ENCODE measurements around the gene SNRNP200.

The SNRNP200 gene

DNA sequence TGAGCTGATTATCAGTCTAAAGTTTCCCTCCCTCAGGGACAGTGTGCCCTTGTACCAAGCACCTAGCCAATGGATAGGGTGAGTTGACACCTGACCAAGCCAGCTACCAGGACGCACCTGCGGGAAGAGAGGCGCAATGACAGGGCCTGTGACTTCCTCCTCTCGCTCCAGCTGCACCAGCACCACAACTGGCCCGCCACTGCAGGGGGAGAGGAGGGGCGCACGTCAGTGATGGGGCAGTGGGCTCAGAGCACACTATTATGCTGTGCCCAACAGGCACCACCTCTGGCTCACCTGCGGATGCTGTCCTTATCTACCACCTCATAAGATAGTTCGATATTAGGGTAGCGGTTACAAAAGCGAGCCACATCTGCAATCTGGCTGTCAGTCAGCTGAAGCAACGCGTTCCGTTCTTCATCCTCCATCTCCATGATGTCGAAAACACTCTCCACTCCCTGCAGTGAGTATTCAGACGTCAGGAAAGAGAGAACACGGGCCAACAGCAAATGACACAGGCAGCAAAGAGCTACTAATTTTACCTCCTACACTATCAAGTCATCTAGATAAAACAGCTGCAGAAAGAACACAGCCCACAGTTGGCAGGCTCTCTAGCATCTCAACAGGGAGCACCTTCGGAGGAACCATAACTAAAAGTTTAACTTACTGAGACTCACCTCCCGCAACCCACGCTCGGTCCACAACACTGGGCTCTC lies 28.4 kb downstream of the SNRNP200 start:
- Histone ChIP-seq H3K27me3 (ENCODE audit: insufficient read depth, poor library complexity, severe bottlenecking) (no peaks in the 10 kb centered on the region), H3K4me3 (replicated peaks; ENCODE audit: insufficient read depth, low read length) (no peak overlapping the region), H3K27ac (replicated peaks) (no peak overlapping the region)
- DNase-seq (ENCODE audit: low read depth in 1 of 2, low spot score in 1 of 2): no peak
- TF ChIP-seq POLR2AphosphoS5 (IDR thresholded peaks at IDR 0.05; ENCODE audit: low read depth): no peak
- TF ChIP-seq SPI1 (IDR thresholded peaks at IDR 0.05; ENCODE audit: borderline replicate concordance, low read depth): no peak
- TF ChIP-seq, protein P1, sequence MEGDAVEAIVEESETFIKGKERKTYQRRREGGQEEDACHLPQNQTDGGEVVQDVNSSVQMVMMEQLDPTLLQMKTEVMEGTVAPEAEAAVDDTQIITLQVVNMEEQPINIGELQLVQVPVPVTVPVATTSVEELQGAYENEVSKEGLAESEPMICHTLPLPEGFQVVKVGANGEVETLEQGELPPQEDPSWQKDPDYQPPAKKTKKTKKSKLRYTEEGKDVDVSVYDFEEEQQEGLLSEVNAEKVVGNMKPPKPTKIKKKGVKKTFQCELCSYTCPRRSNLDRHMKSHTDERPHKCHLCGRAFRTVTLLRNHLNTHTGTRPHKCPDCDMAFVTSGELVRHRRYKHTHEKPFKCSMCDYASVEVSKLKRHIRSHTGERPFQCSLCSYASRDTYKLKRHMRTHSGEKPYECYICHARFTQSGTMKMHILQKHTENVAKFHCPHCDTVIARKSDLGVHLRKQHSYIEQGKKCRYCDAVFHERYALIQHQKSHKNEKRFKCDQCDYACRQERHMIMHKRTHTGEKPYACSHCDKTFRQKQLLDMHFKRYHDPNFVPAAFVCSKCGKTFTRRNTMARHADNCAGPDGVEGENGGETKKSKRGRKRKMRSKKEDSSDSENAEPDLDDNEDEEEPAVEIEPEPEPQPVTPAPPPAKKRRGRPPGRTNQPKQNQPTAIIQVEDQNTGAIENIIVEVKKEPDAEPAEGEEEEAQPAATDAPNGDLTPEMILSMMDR (IDR thresholded peaks at IDR 0.05; ENCODE audit: insufficient read depth, low read length): no peak
- TF ChIP-seq GABPA (IDR thresholded peaks at IDR 0.05; ENCODE audit: low read depth): no peak
- TF ChIP-seq REST (IDR thresholded peaks at IDR 0.05; ENCODE audit: insufficient replicate concordance, low read depth): no peak

DNA sequence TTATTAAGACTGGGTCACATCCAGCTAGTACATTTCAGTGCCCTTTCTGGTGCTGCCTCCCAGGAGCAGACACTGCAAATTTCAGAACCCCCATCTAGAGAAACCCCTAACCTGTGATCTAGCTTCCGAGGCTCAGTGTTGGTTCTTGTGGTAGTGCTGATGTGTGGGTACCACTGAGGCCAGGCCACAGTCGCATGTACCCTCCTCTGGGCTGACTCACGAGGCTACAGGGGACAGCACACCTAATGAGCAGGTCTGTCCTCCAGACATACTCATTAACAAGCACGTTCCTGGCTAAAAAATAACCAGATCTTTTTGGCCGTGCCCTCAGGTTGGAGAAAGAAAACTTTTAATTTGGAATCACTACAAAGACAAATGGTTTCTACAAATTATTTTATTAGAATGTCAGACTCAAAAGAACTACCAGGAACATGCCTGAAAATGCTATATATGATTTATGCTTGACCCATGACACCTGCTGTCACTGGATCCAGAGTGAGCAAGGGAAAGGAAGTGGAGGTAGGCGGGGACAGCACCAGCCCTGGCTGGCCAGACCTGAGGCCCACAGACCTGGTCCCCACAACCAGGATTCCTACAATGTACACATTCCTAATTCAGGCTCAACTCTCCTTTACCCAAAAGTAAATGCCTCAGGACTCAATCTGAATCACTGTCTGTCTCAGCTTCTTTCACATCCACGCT lies 30.8 kb downstream of the SNRNP200 start:
- Histone ChIP-seq H3K4me3 (replicated peaks; ENCODE audit: insufficient read depth, low read length) (no peak overlapping the region), H3K27ac (replicated peaks) (no peak overlapping the region), H3K27me3 (ENCODE audit: insufficient read depth, poor library complexity, severe bottlenecking) (no peaks in the 10 kb centered on the region)
- DNase-seq (ENCODE audit: low read depth in 1 of 2, low spot score in 1 of 2): no peak
- TF ChIP-seq SPI1 (IDR thresholded peaks at IDR 0.05; ENCODE audit: borderline replicate concordance, low read depth) (no peak), GABPA (IDR thresholded peaks at IDR 0.05; ENCODE audit: low read depth) (no peak), POLR2AphosphoS5 (IDR thresholded peaks at IDR 0.05; ENCODE audit: low read depth) (no peak; the same call in 1 of the 2 replicates), REST (IDR thresholded peaks at IDR 0.05; ENCODE audit: insufficient replicate concordance, low read depth) (no peak)
- TF ChIP-seq, protein P1 (IDR thresholded peaks at IDR 0.05; ENCODE audit: insufficient read depth, low read length): no peak

DNA sequence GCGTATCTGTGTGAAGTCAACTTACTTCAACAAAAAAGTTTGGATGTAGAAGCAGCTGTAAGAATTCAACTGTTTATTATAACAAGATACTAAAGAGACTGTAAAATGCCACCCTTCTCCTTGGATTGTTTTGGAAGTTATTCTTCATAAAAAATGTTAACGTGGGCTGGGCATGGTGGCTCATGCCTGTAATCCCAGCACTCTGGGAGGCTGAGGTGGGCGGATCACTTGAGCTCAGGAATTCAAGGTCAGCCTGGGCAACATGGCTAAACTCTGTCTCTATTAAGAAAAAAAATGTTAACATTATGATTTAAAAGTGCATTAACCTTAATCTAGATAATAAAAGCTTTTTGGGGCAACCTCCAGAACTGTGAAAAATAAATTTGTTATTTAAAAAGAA lies 31.6 kb downstream of the SNRNP200 start:
- DNase-seq (ENCODE audit: low read depth in 1 of 2, low spot score in 1 of 2): no peak
- no peak overlapping the region for H3K27ac ChIP-seq (replicated peaks)

More for the DNA sequence above, 31.6 kb downstream of the SNRNP200 start:
- Histone ChIP-seq H3K4me3 (replicated peaks; ENCODE audit: insufficient read depth, low read length) (no peak overlapping the region), H3K27me3 (ENCODE audit: insufficient read depth, poor library complexity, severe bottlenecking) (no peaks in the 10 kb centered on the region)
- TF ChIP-seq SPI1 (IDR thresholded peaks at IDR 0.05; ENCODE audit: borderline replicate concordance, low read depth): no peak
- TF ChIP-seq REST (IDR thresholded peaks at IDR 0.05; ENCODE audit: insufficient replicate concordance, low read depth): no peak

Data from HL-60 (cell line).